Skin of body (tissue), 2 donors: ENCODE results near the gene UST. TPM values are rescaled to one million over a fixed set of nuclear protein-coding genes. Genes with fewer than 3 reads are reported as not detected.

Source experiments
- DNase-seq: peaks from one replicate; lab custom pipeline; 2025; lab: John Stamatoyannopoulos, UW
- total RNA-seq: library from RNA; depleted of rRNA; stranded (reverse); fragments of >200 nt; gene quantifications from one replicate; pipeline ENCODE4 v1.2.3, GENCODE V29; 2014

The UST gene
- total RNA-seq, 1 donor from 2014 or later: 25.0 TPM

- no peak for DNase-seq
Measured at GRCh38 chr6:149059557-149059956, 312.7 kb downstream of the UST start.

- DNase-seq: no peak
Measured at GRCh38 chr6:149060300-149060984, 313.6 kb downstream of the UST start.

- DNase-seq: no peak
Measured at GRCh38 chr6:149060985-149061760, 314.3 kb downstream of the UST start.

- no peak for DNase-seq
Measured at GRCh38 chr6:149061930-149062329, 315.1 kb downstream of the UST start.

GRCh38 chr6:149062653-149063348, 316.0 kb downstream of the UST start:
- DNase-seq: no peak

GRCh38 chr6:149063468-149063867, 316.6 kb downstream of the UST start:
- no peak for DNase-seq

- no peak for DNase-seq
Measured at GRCh38 chr6:149064001-149064659, 317.3 kb downstream of the UST start.

- DNase-seq: no peak
Measured at GRCh38 chr6:149064660-149065015, 317.8 kb downstream of the UST start.

- DNase-seq: no peak
Measured at GRCh38 chr6:149065121-149065520, 318.3 kb downstream of the UST start.

GRCh38 chr6:149065658-149066556, 319.1 kb downstream of the UST start:
- DNase-seq: peak; percentile 5

GRCh38 chr6:149071997-149072396, 325.2 kb downstream of the UST start:
- DNase-seq: no peak

GRCh38 chr6:149074832-149075258, 328.0 kb downstream of the UST start:
- DNase-seq: no peak

- DNase-seq: no peak
Measured at GRCh38 chr6:149075616-149076354, 329.0 kb downstream of the UST start.

- no peak for DNase-seq
Measured at GRCh38 chr6:149076355-149076734, 329.5 kb downstream of the UST start.

- DNase-seq: no peak
Measured at GRCh38 chr6:149077208-149077607, 330.4 kb downstream of the UST start.

GRCh38 chr6:149078211-149078782, 331.5 kb downstream of the UST start:
- no peak for DNase-seq

- no peak for DNase-seq
Measured at GRCh38 chr6:149079456-149079855, 332.6 kb downstream of the UST start.

GRCh38 chr6:149079911-149080491, 333.2 kb downstream of the UST start:
- DNase-seq: peak; percentile 32

- DNase-seq: no peak
Measured at GRCh38 chr6:149080511-149080910, 333.7 kb downstream of the UST start.
